ENCODE data around the gene DGKI. TPM values are rescaled to one million over a fixed set of nuclear protein-coding genes. Genes with fewer than 3 reads are reported as not detected.

Gene DGKI
- total RNA-seq, 2 experiments from 2014 or later: 0.46 TPM; not detected in 1

- no peaks in the 10 kb centered on the region for H3K9me3 ChIP-seq (ENCODE audit: low read length)
- no peak within 1 kb of the TSS for H2AFZ ChIP-seq (ENCODE audit: low read length)
- H3K79me2 ChIP-seq (ENCODE audit: insufficient read depth, low read depth, low read length): no peaks in the 10 kb centered on the region
- H3K4me2 ChIP-seq (ENCODE audit: low read length): no peak within 1 kb of the TSS
- ChIA-PET CTCF (ENCODE audit: unreplicated experiment) (no interaction called here), POLR2A (no interaction called here)
- no peaks in the 10 kb centered on the region for H4K20me1 ChIP-seq (ENCODE audit: insufficient read depth, low read length)
- no peak within 1 kb of the TSS for H3K4me3 ChIP-seq (ENCODE audit: low read depth, low read length, poor library complexity, severe bottlenecking)
- no peaks in the 10 kb centered on the region for H3K36me3 ChIP-seq (ENCODE audit: insufficient read depth, low read length)
- DNase-seq (ENCODE audit: low spot score): no peak
- H3K27ac ChIP-seq (ENCODE audit: low read depth, low read length, poor library complexity, severe bottlenecking): no peak within 1 kb of the TSS
- no peaks in the 10 kb centered on the region for H3K4me1 ChIP-seq (ENCODE audit: insufficient read depth, low read length, poor library complexity, severe bottlenecking)
- H3K9me2 ChIP-seq (ENCODE audit: insufficient read depth, low read length): no peaks in the 10 kb centered on the region
- no TSS peak for BruUV-seq (replicated peaks)
- no peak for TF ChIP-seq EZH2phosphoT487 (IDR thresholded peaks at IDR 0.05; ENCODE audit: borderline replicate concordance, low read depth, low read length)
- TF ChIP-seq, protein P1, sequence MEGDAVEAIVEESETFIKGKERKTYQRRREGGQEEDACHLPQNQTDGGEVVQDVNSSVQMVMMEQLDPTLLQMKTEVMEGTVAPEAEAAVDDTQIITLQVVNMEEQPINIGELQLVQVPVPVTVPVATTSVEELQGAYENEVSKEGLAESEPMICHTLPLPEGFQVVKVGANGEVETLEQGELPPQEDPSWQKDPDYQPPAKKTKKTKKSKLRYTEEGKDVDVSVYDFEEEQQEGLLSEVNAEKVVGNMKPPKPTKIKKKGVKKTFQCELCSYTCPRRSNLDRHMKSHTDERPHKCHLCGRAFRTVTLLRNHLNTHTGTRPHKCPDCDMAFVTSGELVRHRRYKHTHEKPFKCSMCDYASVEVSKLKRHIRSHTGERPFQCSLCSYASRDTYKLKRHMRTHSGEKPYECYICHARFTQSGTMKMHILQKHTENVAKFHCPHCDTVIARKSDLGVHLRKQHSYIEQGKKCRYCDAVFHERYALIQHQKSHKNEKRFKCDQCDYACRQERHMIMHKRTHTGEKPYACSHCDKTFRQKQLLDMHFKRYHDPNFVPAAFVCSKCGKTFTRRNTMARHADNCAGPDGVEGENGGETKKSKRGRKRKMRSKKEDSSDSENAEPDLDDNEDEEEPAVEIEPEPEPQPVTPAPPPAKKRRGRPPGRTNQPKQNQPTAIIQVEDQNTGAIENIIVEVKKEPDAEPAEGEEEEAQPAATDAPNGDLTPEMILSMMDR (conservative IDR thresholded peaks at IDR 0.05; ENCODE audit: low read length): no peak
- intact Hi-C loops (cut with micrococcal nuclease; ENCODE audit: unreplicated experiment): no loop called here
Observed at GRCh38 chr7:137343281-137343841, 503.4 kb downstream of the DGKI start, which contains the start of gene PTN. TSS of gene PTN (minus strand) at chr7:137343733. CDS start at chr7:137254973, 88,760 bp downstream.

GRCh38 chr7:137342828-137343261, 503.9 kb downstream of the DGKI start:
- Histone ChIP-seq H3K27ac (ENCODE audit: low read depth, low read length, poor library complexity, severe bottlenecking) (no peak overlapping the region), H3K4me3 (ENCODE audit: low read depth, low read length, poor library complexity, severe bottlenecking) (no peak overlapping the region), H4K20me1 (ENCODE audit: insufficient read depth, low read length) (no peaks in the 10 kb centered on the region), H3K4me2 (ENCODE audit: low read length) (no peak overlapping the region), H2AFZ (ENCODE audit: low read length) (no peak overlapping the region), H3K9me2 (ENCODE audit: insufficient read depth, low read length) (no peaks in the 10 kb centered on the region), H3K79me2 (ENCODE audit: insufficient read depth, low read depth, low read length) (no peaks in the 10 kb centered on the region), H3K9me3 (ENCODE audit: low read length) (no peaks in the 10 kb centered on the region), H3K4me1 (ENCODE audit: insufficient read depth, low read length, poor library complexity, severe bottlenecking) (no peaks in the 10 kb centered on the region), H3K36me3 (ENCODE audit: insufficient read depth, low read length) (no peaks in the 10 kb centered on the region)
- POLR2A ChIA-PET: no interaction called here
- intact Hi-C loops (cut with micrococcal nuclease; ENCODE audit: unreplicated experiment): no loop called here
- no TSS peak for BruUV-seq (replicated peaks)
- DNase-seq (ENCODE audit: low spot score): no peak
- TF ChIP-seq, protein P1 (conservative IDR thresholded peaks at IDR 0.05; ENCODE audit: low read length): no peak
- no peak for TF ChIP-seq EZH2phosphoT487 (IDR thresholded peaks at IDR 0.05; ENCODE audit: borderline replicate concordance, low read depth, low read length)
- CTCF ChIA-PET (ENCODE audit: unreplicated experiment): no interaction called here

GRCh38 chr7:137342265-137342664, 504.5 kb downstream of the DGKI start:
- no peak for TF ChIP-seq EZH2phosphoT487 (IDR thresholded peaks at IDR 0.05; ENCODE audit: borderline replicate concordance, low read depth, low read length)
- TF ChIP-seq, protein P1 (conservative IDR thresholded peaks at IDR 0.05; ENCODE audit: low read length): no peak
- no peak for DNase-seq (ENCODE audit: low spot score)
- Histone ChIP-seq H4K20me1 (ENCODE audit: insufficient read depth, low read length) (no peaks in the 10 kb centered on the region), H3K4me3 (ENCODE audit: low read depth, low read length, poor library complexity, severe bottlenecking) (no peak overlapping the region), H3K9me3 (ENCODE audit: low read length) (no peaks in the 10 kb centered on the region), H3K36me3 (ENCODE audit: insufficient read depth, low read length) (no peaks in the 10 kb centered on the region), H3K4me1 (ENCODE audit: insufficient read depth, low read length, poor library complexity, severe bottlenecking) (no peaks in the 10 kb centered on the region), H3K27ac (ENCODE audit: low read depth, low read length, poor library complexity, severe bottlenecking) (no peak overlapping the region), H3K4me2 (ENCODE audit: low read length) (no peak overlapping the region), H3K79me2 (ENCODE audit: insufficient read depth, low read depth, low read length) (no peaks in the 10 kb centered on the region), H2AFZ (ENCODE audit: low read length) (no peak overlapping the region), H3K9me2 (ENCODE audit: insufficient read depth, low read length) (no peaks in the 10 kb centered on the region)
- ChIA-PET CTCF (ENCODE audit: unreplicated experiment) (no interaction called here), POLR2A (no interaction called here)
- intact Hi-C loops (cut with micrococcal nuclease; ENCODE audit: unreplicated experiment): no loop called here
- BruUV-seq (replicated peaks): no TSS peak
